GM12872 (cell line): Measurements from ENCODE around the gene ASCC1.

ENCODE experiments used
- CTCF ChIP-seq: IDR thresholded peaks from 3 replicates; pipeline ENCODE4 v1.5.1; 2011; ENCODE audit warnings: low read depth, mild to moderate bottlenecking, low read length, moderate library complexity; ENCODE audit not compliant: insufficient read depth

The ASCC1 gene

GRCh38 chr10:72221278-72221677, 5.2 kb upstream of the ASCC1 start:
- TF ChIP-seq CTCF = no peak

GRCh38 chr10:72220637-72221036, 4.6 kb upstream of the ASCC1 start:
- no peak for TF ChIP-seq CTCF

GRCh38 chr10:72219235-72219814, 3.2 kb upstream of the ASCC1 start:
- TF ChIP-seq CTCF = no peak

GRCh38 chr10:72218726-72219125, 2.6 kb upstream of the ASCC1 start:
- TF ChIP-seq CTCF = no peak

GRCh38 chr10:72218325-72218724, 2.2 kb upstream of the ASCC1 start:
- no peak for TF ChIP-seq CTCF

GRCh38 chr10:72206511-72207229, 9.4 kb downstream of the ASCC1 start:
- TF ChIP-seq CTCF = no peak

- TF ChIP-seq CTCF = no peak
These were observed 11.4 kb downstream of the ASCC1 start for GRCh38 chr10:72204724-72205123.
